Endothelial cell (in vitro differentiated cells): Measurements from ENCODE around the gene ADAR. TPM values are rescaled to one million over a fixed set of nuclear protein-coding genes. Genes with fewer than 3 reads are reported as not detected.

Experiments
- DNase-seq: peaks from one replicate; pipeline ENCODE4 v3.0.0; 2021; ENCODE audit warnings: low spot score
- H3K27ac Mint-ChIP-seq: one replicate; pipeline ENCODE4 v1.8.0; 2021; ENCODE audit warnings: mixed read lengths, inconsistent platforms; ENCODE audit not compliant: unreplicated experiment
- H3K27me3 Mint-ChIP-seq: one replicate; pipeline ENCODE4 v1.8.0; 2021; ENCODE audit warnings: mild to moderate bottlenecking, moderate library complexity, mixed read lengths, inconsistent platforms; ENCODE audit not compliant: unreplicated experiment
- H3K36me3 Mint-ChIP-seq: one replicate; pipeline ENCODE4 v1.8.0; 2021; ENCODE audit warnings: mild to moderate bottlenecking, low read depth, mixed read lengths, inconsistent platforms; ENCODE audit not compliant: unreplicated experiment
- H3K4me1 Mint-ChIP-seq: one replicate; pipeline ENCODE4 v1.8.0; 2021; ENCODE audit warnings: mild to moderate bottlenecking, mixed read lengths, inconsistent platforms; ENCODE audit not compliant: unreplicated experiment
- H3K4me3 Mint-ChIP-seq: one replicate; pipeline ENCODE4 v1.8.0; 2021; ENCODE audit warnings: mild to moderate bottlenecking, mixed read lengths, inconsistent platforms; ENCODE audit not compliant: unreplicated experiment
- H3K9me3 Mint-ChIP-seq: one replicate; pipeline ENCODE4 v1.8.0; 2021; ENCODE audit warnings: mixed read lengths, inconsistent platforms; ENCODE audit not compliant: unreplicated experiment
- total RNA-seq: library from RNA; stranded (reverse); fragmentation: NEBNext Ultra II Directional; extraction: Animal tissue kit (Norgen Biotek cat#: 25700); gene quantifications from one replicate; pipeline ENCODE4 v1.2.1, GENCODE V29; 2021; ENCODE audit not compliant: unreplicated experiment
- TF ChIP-seq, protein P1 (sequence below): fragments of 200-600 bp; sonication (generic); IDR thresholded peaks from one replicate; pipeline ENCODE4 v1.5.0; 2021; ENCODE audit warnings: antibody characterized with exemption; ENCODE audit not compliant: unreplicated experiment

The ADAR gene
- total RNA-seq, 1 donor from 2014 or later = 156 TPM

DNA sequence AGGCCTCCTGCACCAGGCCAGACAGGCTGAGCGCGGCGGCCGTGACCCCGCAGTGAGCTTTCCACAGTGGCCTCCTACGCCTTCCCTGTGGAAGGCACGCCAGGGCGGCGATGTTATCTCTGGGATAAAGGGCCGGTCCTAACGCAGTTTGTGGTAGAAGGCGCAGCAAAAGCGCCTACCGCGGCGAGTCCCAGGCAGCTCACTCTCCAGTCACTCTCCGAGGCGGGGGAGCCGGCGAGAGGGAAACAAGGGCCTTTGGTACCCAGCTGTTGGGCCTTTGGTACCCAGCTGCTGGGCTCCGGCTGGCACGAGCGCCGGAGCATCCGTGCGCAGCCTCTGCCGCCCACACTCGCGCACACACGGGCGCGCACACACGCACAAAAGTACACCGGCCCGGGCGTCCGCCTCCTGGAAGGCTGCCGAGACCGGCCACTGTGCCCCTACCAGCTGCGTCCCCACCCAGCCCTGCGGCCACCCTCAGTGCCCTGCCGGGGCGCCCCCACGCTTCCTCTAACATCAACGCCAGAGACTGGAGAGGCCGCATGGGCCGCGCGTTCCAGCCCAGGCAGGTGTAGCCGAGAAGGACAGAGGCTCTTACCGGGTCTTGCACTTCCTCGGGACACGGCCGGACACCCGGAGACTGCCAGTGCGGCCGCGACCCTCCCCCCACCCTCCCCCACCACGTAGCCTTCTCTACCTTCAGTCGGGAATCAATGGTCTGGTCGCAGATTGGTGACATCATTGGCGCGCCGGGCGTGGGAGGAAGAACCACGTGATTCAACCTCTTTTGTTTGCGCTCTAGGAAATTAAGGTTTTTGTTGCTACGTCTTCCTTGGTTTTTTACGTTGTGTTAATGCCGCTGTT, 19.5 kb upstream of the ADAR start:
- TF ChIP-seq, protein P1, sequence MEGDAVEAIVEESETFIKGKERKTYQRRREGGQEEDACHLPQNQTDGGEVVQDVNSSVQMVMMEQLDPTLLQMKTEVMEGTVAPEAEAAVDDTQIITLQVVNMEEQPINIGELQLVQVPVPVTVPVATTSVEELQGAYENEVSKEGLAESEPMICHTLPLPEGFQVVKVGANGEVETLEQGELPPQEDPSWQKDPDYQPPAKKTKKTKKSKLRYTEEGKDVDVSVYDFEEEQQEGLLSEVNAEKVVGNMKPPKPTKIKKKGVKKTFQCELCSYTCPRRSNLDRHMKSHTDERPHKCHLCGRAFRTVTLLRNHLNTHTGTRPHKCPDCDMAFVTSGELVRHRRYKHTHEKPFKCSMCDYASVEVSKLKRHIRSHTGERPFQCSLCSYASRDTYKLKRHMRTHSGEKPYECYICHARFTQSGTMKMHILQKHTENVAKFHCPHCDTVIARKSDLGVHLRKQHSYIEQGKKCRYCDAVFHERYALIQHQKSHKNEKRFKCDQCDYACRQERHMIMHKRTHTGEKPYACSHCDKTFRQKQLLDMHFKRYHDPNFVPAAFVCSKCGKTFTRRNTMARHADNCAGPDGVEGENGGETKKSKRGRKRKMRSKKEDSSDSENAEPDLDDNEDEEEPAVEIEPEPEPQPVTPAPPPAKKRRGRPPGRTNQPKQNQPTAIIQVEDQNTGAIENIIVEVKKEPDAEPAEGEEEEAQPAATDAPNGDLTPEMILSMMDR = no peak
- H3K9me3 Mint-ChIP-seq = no peaks in the 10 kb centered on the region
- H3K27ac Mint-ChIP-seq = peak overlapping the region; percentile 99
- peaks cover 2% of the 10 kb centered on the region for H3K27me3 Mint-ChIP-seq
- H3K4me3 Mint-ChIP-seq = peak overlapping the region; percentile 95
- DNase-seq = peak; percentile 86
- peaks cover 3% of the 10 kb centered on the region for H3K36me3 Mint-ChIP-seq
- H3K4me1 Mint-ChIP-seq = peaks cover 16% of the 10 kb centered on the region

DNA sequence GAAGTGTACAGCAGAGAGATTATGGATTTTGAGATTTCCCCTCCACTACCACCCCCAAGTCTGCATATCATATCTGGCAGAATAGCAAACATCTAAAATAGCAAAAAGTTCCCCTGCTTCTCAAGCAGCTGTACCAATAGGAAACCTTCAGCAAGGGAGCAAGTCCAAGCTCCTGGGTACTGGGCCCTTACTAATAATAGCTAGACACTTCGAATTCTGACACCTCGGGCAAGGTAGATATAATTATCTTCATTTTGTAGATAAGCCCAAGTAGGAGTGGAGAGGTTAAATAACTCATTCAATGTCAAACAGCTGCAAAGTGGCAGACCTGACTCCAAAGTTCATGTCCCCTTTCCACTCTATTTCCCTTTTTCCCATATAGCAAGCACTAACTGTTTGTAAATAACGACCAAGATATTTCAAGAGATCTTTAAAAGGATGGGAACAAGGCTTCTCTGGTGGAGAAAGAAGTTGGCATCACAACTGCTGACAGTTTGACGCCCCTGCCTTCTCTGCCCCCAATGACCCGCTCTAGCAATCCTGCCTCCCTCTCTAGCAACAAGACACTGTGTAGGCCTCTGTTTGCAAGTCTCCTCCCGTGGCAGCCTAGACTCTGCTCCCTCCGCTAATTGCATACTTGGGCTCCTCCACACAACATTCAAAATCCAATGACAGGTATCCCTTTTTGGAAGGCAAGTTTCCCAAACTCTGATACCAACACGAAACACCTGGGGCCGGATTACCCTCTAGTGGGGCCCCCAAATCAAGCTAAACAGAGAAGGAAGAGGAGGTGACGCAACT, 18.7 kb upstream of the ADAR start:
- Mint-ChIP-seq H3K4me1 (peaks cover 16% of the 10 kb centered on the region), H3K36me3 (peaks cover 3% of the 10 kb centered on the region), H3K27me3 (peaks cover 2% of the 10 kb centered on the region), H3K4me3 (peak overlapping the region; percentile 95), H3K9me3 (no peaks in the 10 kb centered on the region), H3K27ac (peak overlapping the region; percentile 92)
- TF ChIP-seq, protein P1 = no peak
- no peak for DNase-seq

DNA sequence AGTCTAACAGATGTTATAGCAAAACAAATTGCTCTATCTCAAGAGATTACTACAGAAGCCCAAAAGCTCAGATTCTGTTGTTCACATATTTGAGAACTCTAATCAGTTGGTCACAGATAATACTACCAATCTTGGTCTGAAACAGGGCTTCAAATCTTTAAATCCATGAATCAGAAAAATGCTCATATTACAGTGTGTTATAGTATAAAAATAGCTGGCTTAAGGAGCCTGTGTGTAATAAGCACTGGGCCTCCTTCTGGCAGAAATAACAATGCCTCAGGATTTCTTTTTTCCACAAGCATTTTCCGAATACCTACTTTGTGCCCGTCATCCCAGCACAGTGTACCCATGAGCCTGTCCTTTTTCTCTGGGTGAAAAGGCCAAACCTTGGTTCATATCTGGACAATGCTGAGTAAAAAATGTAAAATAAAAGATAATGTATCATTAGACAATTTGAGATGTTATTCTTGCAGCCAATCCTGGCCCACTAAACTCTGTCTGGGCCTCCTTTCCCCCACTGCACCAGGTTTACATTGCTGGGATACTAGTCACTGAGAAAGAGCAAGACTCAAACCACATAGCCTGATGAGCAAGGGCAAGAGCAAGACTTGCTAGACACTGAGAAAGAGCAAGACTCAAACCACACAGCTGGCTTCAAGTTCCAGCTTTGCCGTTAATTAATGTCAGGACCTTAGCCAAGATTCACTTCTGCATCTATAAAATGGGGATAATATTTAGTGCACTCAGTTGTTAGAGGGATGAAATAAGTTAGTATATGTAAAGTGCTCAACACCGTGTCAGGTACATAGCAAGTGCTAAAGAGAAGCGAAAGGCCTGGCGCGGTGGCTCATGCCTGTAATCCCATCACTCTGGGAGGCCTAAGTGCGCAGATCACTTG, 17.0 kb upstream of the ADAR start:
- H3K27ac Mint-ChIP-seq = peak overlapping the region; percentile 21
- H3K4me3 Mint-ChIP-seq = no peak overlapping the region
- H3K9me3 Mint-ChIP-seq = no peaks in the 10 kb centered on the region
- TF ChIP-seq, protein P1 = no peak
- H3K4me1 Mint-ChIP-seq = peaks cover 19% of the 10 kb centered on the region
- peaks cover 2% of the 10 kb centered on the region for H3K27me3 Mint-ChIP-seq
- DNase-seq = no peak
- peaks cover 3% of the 10 kb centered on the region for H3K36me3 Mint-ChIP-seq

DNA sequence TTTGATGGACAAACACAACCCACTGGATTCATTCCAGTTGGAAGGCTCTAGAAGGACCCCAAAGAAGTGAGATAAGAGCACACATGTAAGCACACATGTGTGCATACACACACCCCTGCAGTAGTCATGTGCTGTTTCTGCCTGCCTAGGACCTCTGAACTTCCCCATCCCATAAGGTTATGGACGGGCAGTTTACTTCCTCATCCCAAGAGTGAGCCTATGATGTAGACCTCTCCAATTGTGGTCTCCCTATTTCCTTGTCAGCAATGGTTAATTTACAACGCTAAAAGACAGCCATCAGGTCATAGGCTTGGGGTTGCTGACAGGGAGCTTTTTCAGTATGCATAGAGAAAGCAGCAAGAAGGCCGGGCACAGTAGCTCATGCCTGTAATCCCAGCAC, 15.4 kb upstream of the ADAR start:
- TF ChIP-seq, protein P1 = no peak
- no peaks in the 10 kb centered on the region for H3K9me3 Mint-ChIP-seq
- peaks cover 3% of the 10 kb centered on the region for H3K36me3 Mint-ChIP-seq
- no peak overlapping the region for H3K4me3 Mint-ChIP-seq
- DNase-seq = no peak
- H3K27me3 Mint-ChIP-seq = peaks cover 2% of the 10 kb centered on the region
- H3K4me1 Mint-ChIP-seq = peaks cover 19% of the 10 kb centered on the region
- H3K27ac Mint-ChIP-seq = no peak overlapping the region
